DND-41 (cell line): ENCODE data around the gene ABCB4.

Experiments
- ATAC-seq: fragments of 200-7000 bp; cut with Tn5 transposase; 3 replicates; pipeline ENCODE4 v1.9.1; 2021; ENCODE audit warnings: low read depth; ENCODE audit not compliant: insufficient read depth
- DNase-seq: peaks from one replicate; pipeline ENCODE4 v3.0.0-alpha.2; 2020
- H2AFZ ChIP-seq: 2 replicates; pipeline ENCODE4 v1.6.0; 2012; ENCODE audit warnings: low read depth, low read length
- H3K27ac ChIP-seq: 2 replicates; pipeline ENCODE4 v1.5.1; 2012; ENCODE audit warnings: low read length, inconsistent platforms
- H3K27me3 ChIP-seq: fragments of 200-600 bp; sonication (generic); 2 replicates; pipeline ENCODE4 v1.6.0; 2012; ENCODE audit warnings: low read length, mild to moderate bottlenecking, inconsistent platforms; ENCODE audit not compliant: insufficient read depth, poor library complexity
- H3K36me3 ChIP-seq: 2 replicates; pipeline ENCODE4 v1.5.1; 2012; ENCODE audit warnings: low read length, inconsistent platforms; ENCODE audit not compliant: insufficient read depth
- H3K4me1 ChIP-seq: 2 replicates; pipeline ENCODE4 v1.5.1; 2012; ENCODE audit warnings: mild to moderate bottlenecking, low read length; ENCODE audit not compliant: insufficient read depth
- H3K4me2 ChIP-seq: 2 replicates; pipeline ENCODE4 v1.6.0; 2012; ENCODE audit warnings: mild to moderate bottlenecking, moderate library complexity, low read length, inconsistent platforms; ENCODE audit not compliant: insufficient read depth
- H3K4me3 ChIP-seq, 2 experiments: fragments of 200-600 bp in 1 of 2; shearing (Covaris generic) in 1 of 2; 2 replicates each; pipeline ENCODE4 v1.5.1; 2012 to 2016; ENCODE audit warnings: inconsistent platforms in 2 of 2, low read length in 2 of 2, mild to moderate bottlenecking in 2 of 2, low read depth in 1 of 2, moderate library complexity in 1 of 2
- H3K79me2 ChIP-seq: 2 replicates; pipeline ENCODE4 v1.6.0; 2012; ENCODE audit warnings: low read length, inconsistent platforms; ENCODE audit not compliant: insufficient read depth
- H3K9ac ChIP-seq: 2 replicates; pipeline ENCODE4 v1.6.0; 2012; ENCODE audit warnings: low read depth, mild to moderate bottlenecking, inconsistent platforms, low read length, moderate library complexity
- H3K9me3 ChIP-seq: 2 replicates; pipeline ENCODE4 v1.5.1; 2012; ENCODE audit warnings: low read length, moderate library complexity, mild to moderate bottlenecking, inconsistent platforms; ENCODE audit not compliant: insufficient read depth, severe bottlenecking
- H4K20me1 ChIP-seq: 2 replicates; pipeline ENCODE4 v1.6.0; 2012; ENCODE audit warnings: low read length; ENCODE audit not compliant: insufficient read depth
- EZH2 ChIP-seq: IDR thresholded peaks from 3 replicates; pipeline ENCODE4 v1.6.1; 2012; ENCODE audit warnings: borderline replicate concordance, low read depth, mild to moderate bottlenecking, moderate library complexity, low read length, inconsistent platforms; ENCODE audit not compliant: severe bottlenecking
- TF ChIP-seq, protein P1 (sequence below): IDR thresholded peaks from 2 replicates; pipeline ENCODE4 v1.5.1; 2012; ENCODE audit warnings: borderline replicate concordance, low read length, moderate library complexity, mild to moderate bottlenecking; ENCODE audit not compliant: poor library complexity, severe bottlenecking; ENCODE audit errors: extremely low read depth

ABCB4 gene

DNA sequence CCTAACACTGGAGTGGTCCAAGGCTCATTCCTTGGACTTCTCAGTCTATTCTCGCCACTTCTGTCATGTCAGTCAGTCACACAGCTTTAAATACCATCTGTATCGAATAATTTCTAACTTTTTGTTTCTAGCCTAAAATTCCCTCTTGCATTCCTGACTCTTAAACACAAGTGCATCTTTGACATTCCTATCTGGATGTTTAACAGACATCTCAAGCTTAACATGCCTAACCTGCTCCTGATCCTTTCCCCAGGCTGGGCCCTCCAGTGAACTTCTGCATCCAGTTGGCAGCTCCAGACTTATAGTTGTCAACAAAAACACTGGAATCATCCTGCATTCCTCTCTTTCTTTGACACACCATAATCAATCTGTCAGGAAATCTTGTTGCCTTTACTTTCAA lies 4.5 kb upstream of the ABCB4 start:
- Histone ChIP-seq H3K4me3 (no peak overlapping the region), H3K27me3 (no peaks in the 10 kb centered on the region), H4K20me1 (no peaks in the 10 kb centered on the region), H3K79me2 (no peaks in the 10 kb centered on the region), H3K27ac (no peak overlapping the region), H3K4me1 (no peaks in the 10 kb centered on the region), H3K9me3 (peaks cover 2% of the 10 kb centered on the region), H3K4me2 (no peak overlapping the region), H3K36me3 (no peaks in the 10 kb centered on the region), H2AFZ (no peak overlapping the region), H3K9ac (no peak overlapping the region)
- no peak for ATAC-seq
- no peak for TF ChIP-seq EZH2
- TF ChIP-seq, protein P1, sequence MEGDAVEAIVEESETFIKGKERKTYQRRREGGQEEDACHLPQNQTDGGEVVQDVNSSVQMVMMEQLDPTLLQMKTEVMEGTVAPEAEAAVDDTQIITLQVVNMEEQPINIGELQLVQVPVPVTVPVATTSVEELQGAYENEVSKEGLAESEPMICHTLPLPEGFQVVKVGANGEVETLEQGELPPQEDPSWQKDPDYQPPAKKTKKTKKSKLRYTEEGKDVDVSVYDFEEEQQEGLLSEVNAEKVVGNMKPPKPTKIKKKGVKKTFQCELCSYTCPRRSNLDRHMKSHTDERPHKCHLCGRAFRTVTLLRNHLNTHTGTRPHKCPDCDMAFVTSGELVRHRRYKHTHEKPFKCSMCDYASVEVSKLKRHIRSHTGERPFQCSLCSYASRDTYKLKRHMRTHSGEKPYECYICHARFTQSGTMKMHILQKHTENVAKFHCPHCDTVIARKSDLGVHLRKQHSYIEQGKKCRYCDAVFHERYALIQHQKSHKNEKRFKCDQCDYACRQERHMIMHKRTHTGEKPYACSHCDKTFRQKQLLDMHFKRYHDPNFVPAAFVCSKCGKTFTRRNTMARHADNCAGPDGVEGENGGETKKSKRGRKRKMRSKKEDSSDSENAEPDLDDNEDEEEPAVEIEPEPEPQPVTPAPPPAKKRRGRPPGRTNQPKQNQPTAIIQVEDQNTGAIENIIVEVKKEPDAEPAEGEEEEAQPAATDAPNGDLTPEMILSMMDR = no peak
- DNase-seq = no peak

DNA sequence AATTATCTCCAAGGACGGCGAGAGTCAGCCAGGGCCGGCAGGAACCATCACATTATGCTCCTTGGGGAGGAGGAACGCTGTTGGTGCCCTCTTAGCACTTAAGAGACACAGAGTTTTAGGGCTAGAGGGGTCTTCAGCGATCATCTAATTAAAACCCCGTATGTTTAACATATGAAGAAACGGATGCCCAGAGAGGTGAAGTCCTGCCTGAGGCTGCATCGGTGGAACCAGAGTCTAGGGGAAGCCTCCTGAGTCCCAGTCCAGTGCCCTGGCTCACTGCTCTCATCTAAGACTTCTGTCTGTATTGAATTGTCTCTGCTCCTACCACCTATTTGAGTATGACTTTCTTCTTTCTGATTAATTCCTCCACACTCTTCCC lies 688 bp upstream of the ABCB4 start:
- H2AFZ ChIP-seq = no peak overlapping the region
- H3K9ac ChIP-seq = no peak overlapping the region
- no peaks in the 10 kb centered on the region for H3K4me1 ChIP-seq

DNA sequence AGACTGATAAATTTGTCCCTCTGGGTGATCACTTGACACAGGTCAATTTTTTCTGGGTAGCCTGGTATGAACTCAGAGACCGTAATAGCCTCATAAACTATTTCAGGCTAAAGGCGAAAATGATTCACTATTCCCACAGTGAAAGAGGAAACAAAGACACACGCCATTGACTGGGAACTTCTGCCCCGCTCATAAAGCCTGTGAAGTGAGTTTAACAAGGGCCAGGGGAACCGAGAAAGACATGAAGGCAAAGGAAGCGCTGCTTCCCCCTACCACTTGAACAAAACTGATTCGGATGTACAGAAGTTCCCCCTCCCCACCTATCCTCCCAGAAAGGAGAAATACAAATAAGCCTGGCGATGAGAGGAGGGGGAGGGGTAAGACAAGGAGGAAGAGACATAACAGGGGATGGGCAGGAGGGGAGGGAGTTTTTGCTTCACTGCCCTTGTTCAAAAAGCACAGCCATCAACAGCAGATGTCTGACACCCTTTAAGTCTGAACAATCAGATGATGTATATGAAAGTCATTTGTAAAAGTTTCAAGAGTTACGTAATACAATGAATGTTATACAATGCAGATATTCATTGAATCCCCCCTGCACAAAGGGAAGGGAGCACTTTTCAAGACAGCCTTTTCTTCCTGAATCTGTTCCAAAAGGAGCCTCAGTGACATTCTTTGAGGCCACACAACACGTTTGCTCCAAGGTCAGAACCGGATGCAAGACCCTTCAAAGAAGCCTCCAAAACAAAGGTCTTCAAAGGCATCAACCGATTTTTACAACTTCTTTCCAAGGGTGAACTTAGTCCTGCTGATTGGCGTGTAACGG lies 734 bp downstream of the ABCB4 start:
- no peak for ATAC-seq
- no peak overlapping the region for H3K27ac ChIP-seq
- H2AFZ ChIP-seq = no peak overlapping the region
- H3K27me3 ChIP-seq = no peaks in the 10 kb centered on the region
- no peak for DNase-seq
- H3K4me3 ChIP-seq = no peak overlapping the region
- TF ChIP-seq, protein P1 = no peak
- TF ChIP-seq EZH2 = no peak
- no peaks in the 10 kb centered on the region for H3K9me3 ChIP-seq
- H4K20me1 ChIP-seq = no peaks in the 10 kb centered on the region
- no peaks in the 10 kb centered on the region for H3K79me2 ChIP-seq
- no peaks in the 10 kb centered on the region for H3K36me3 ChIP-seq
- no peaks in the 10 kb centered on the region for H3K4me1 ChIP-seq
- H3K9ac ChIP-seq = no peak overlapping the region
- H3K4me2 ChIP-seq = no peak overlapping the region

More for the DNA sequence above, 688 bp upstream of the ABCB4 start:
- no peak overlapping the region for H3K27ac ChIP-seq
- H3K4me3 ChIP-seq = no peak overlapping the region
- DNase-seq (no peak), ATAC-seq (no peak)
- H4K20me1 ChIP-seq = no peaks in the 10 kb centered on the region
- H3K36me3 ChIP-seq = no peaks in the 10 kb centered on the region
- H3K27me3 ChIP-seq = no peaks in the 10 kb centered on the region
- H3K9me3 ChIP-seq = no peaks in the 10 kb centered on the region
- TF ChIP-seq, protein P1 = no peak
- TF ChIP-seq EZH2 = no peak
- H3K4me2 ChIP-seq = no peak overlapping the region
- no peaks in the 10 kb centered on the region for H3K79me2 ChIP-seq
